K562 (cell line): ENCODE measurements around the gene PLXNB3. TPM values are rescaled to one million over a fixed set of nuclear protein-coding genes. Genes with fewer than 3 reads are reported as not detected.

Experiments
- ATAC-seq: fragments of 200-7000 bp; cut with Tn5 transposase; 3 replicates; pipeline ENCODE4 v1.9.1; 2020; ENCODE audit warnings: moderate library complexity
- BruUV-seq: library from RNA; stranded (reverse); fragments of 400-500 nt; replicated peaks from 2 replicates; lab custom pipeline; 2021; lab: Mats Ljungman, UMichigan
- CTCF ChIA-PET: fragments of 300-600 bp; formaldehyde crosslinking; extraction: SDS; loops from one replicate; lab custom pipeline; 2021; ENCODE audit warnings: low intra/inter-chr PET ratio; lab: Yijun Ruan, JAX
- POLR2A ChIA-PET: fragments of 300-600, 350-650 bp; sonication (Branson Sonifier 250); formaldehyde crosslinking; extraction: SDS; loops from one replicate; lab custom pipeline; 2021; ENCODE audit warnings: antibody characterized with exemption, inconsistent platforms; lab: Yijun Ruan, JAX
- DNase-seq, 4 experiments: peaks; one replicate each; pipeline versions ENCODE4 v3.0.0 to v3.0.0-alpha.2; 2011 to 2018; ENCODE audit warnings: low spot score in 3 of 4, mixed read lengths in 3 of 4; ENCODE audit errors: extremely low read depth in 1 of 4
- FAIRE-seq: peaks from 2 replicates; lab custom pipeline; 2011; peaks lifted over from hg19 to GRCh38; lab: Jason Lieb, UNC
- H2AFZ ChIP-seq: 2 replicates; pipeline ENCODE4 v1.6.0; 2011; ENCODE audit warnings: low read depth, low read length, control low read depth, inconsistent platforms
- H3K27ac ChIP-seq: fragments of 200-600 bp; 3 replicates; pipeline ENCODE4 v1.8.0; 2011; ENCODE audit warnings: low read depth, mild to moderate bottlenecking, control low read depth, inconsistent platforms, low read length, moderate library complexity, mixed read lengths; ENCODE audit errors: extremely low read depth
- H3K27me3 ChIP-seq, 2 experiments: fragments of 300-600 bp in 1 of 2; 2 replicates in 1 of 2; 3 replicates in 1 of 2; pipeline versions ENCODE4 v1.6.0 to v1.8.0; 2011; ENCODE audit warnings: inconsistent platforms in 2 of 2, low read length in 2 of 2, mild to moderate bottlenecking in 1 of 2, mixed read lengths in 1 of 2, moderate library complexity in 1 of 2; ENCODE audit not compliant: control insufficient read depth in 2 of 2, insufficient read depth in 2 of 2
- H3K36me3 ChIP-seq: fragments of 300-600 bp; 3 replicates; pipeline ENCODE4 v1.8.0; 2011; ENCODE audit warnings: mild to moderate bottlenecking, low read length, inconsistent platforms; ENCODE audit not compliant: control insufficient read depth, insufficient read depth
- H3K4me1 ChIP-seq, 2 experiments: fragments of 200-600 bp in 1 of 2; replicated peaks in 1 of 2; 2 replicates in 1 of 2; 3 replicates in 1 of 2; pipeline versions ENCODE4 v1.5.1 to v1.8.0; 2011; ENCODE audit warnings: inconsistent platforms in 2 of 2, low read length in 2 of 2, mild to moderate bottlenecking in 1 of 2, mixed read lengths in 1 of 2, moderate library complexity in 1 of 2; ENCODE audit not compliant: control insufficient read depth in 2 of 2, insufficient read depth in 2 of 2
- H3K4me2 ChIP-seq: 2 replicates; pipeline ENCODE4 v1.6.1; 2011; ENCODE audit warnings: low read length, control low read depth, inconsistent platforms, mixed read lengths; ENCODE audit not compliant: insufficient read depth
- H3K4me3 ChIP-seq: fragments of 200-600 bp; sonication (generic), shearing (Covaris generic); 2 replicates; pipeline ENCODE4 v1.5.1; 2016; ENCODE audit warnings: control low read depth, inconsistent platforms
- H3K79me2 ChIP-seq: fragments of 200-600 bp; 3 replicates; pipeline ENCODE4 v1.8.0; 2011; ENCODE audit warnings: low read length, inconsistent platforms; ENCODE audit not compliant: control insufficient read depth, insufficient read depth
- H3K9ac ChIP-seq, 2 experiments: 2 replicates each; pipeline versions ENCODE4 v1.6.0 to v1.6.1; 2011; ENCODE audit warnings: low read depth in 2 of 2, low read length in 2 of 2, control low read depth in 1 of 2, inconsistent platforms in 1 of 2, mild to moderate bottlenecking in 1 of 2, mixed read lengths in 1 of 2; ENCODE audit not compliant: insufficient read depth in 1 of 2
- H3K9me1 ChIP-seq: one replicate; pipeline ENCODE4 v1.6.0; 2011; ENCODE audit warnings: inconsistent platforms, mild to moderate bottlenecking, low read length, moderate library complexity; ENCODE audit not compliant: control insufficient read depth, insufficient read depth
- H3K9me3 ChIP-seq: replicated peaks from 2 replicates; pipeline ENCODE4 v1.5.1; 2011; ENCODE audit warnings: low read depth, low read length, inconsistent platforms; ENCODE audit not compliant: control insufficient read depth, insufficient read depth
- H4K20me1 ChIP-seq: replicated peaks from 2 replicates; pipeline ENCODE4 v1.6.1; 2011; ENCODE audit warnings: low read length, inconsistent platforms, mixed read lengths; ENCODE audit not compliant: control insufficient read depth, insufficient read depth
- ATF3 ChIP-seq, 2 experiments: fragments of 450-650 bp in 1 of 2; sonication (generic) in 1 of 2; formaldehyde crosslinking in 1 of 2; IDR thresholded peaks in 1 of 2; conservative IDR thresholded peaks in 1 of 2; 2 replicates each; pipeline versions ENCODE4 v1.6.1 to v1.8.1; 2016 to 2023; ENCODE audit warnings: mild to moderate bottlenecking in 2 of 2, moderate library complexity in 2 of 2, inconsistent platforms in 1 of 2, missing genetic modification reagents in 1 of 2
- BCOR ChIP-seq: fragments of 450-650 bp; IDR thresholded peaks from 2 replicates; pipeline ENCODE4 v1.6.1; 2016
- CTBP1 ChIP-seq: fragments of 450-650 bp; IDR thresholded peaks from 2 replicates; pipeline ENCODE4 v1.6.1; 2016; ENCODE audit warnings: borderline replicate concordance
- GATAD2A ChIP-seq: fragments of 450-650 bp; IDR thresholded peaks from 2 replicates; pipeline ENCODE4 v1.6.1; 2017
- JUND ChIP-seq, 2 experiments: IDR thresholded peaks; 2 replicates in 1 of 2; 3 replicates in 1 of 2; pipeline ENCODE4 v1.6.1; 2011; ENCODE audit warnings: borderline replicate concordance in 2 of 2, low read depth in 2 of 2, low read length in 2 of 2, improper control_type of control experiment in 1 of 2, missing biosample characterization in 1 of 2, missing genetic modification characterization in 1 of 2, missing genetic modification reagents in 1 of 2
- MBD2 ChIP-seq: sonication (generic); IDR thresholded peaks from 2 replicates; pipeline ENCODE4 v1.6.1; 2016; ENCODE audit warnings: low read depth, borderline replicate concordance
- MEIS2 ChIP-seq: fragments of 450-650 bp; IDR thresholded peaks from 2 replicates; pipeline ENCODE4 v1.6.1; 2014; ENCODE audit warnings: mild to moderate bottlenecking; ENCODE audit not compliant: partially characterized antibody
- PRMT5 ChIP-seq: sonication (generic); formaldehyde crosslinking; IDR thresholded peaks from 2 replicates; pipeline ENCODE4 v1.5.0; 2020; ENCODE audit warnings: missing genetic modification reagents
- RAD21 ChIP-seq, 2 experiments: fragments of 250-450 bp in 1 of 2; fragments of 450-650 bp in 1 of 2; sonication (Bioruptor Pico) in 1 of 2; formaldehyde crosslinking in 1 of 2; IDR thresholded peaks in 1 of 2; conservative IDR thresholded peaks in 1 of 2; 2 replicates each; pipeline versions ENCODE4 v1.4.0 to v1.8.0; 2020 to 2022; ENCODE audit warnings: mild to moderate bottlenecking in 2 of 2, moderate library complexity in 1 of 2
- STAT5A ChIP-seq: IDR thresholded peaks from 2 replicates; pipeline ENCODE4 v1.6.1; 2012; ENCODE audit warnings: low read length, inconsistent platforms, borderline replicate concordance
- TAF15 ChIP-seq: fragments of 200-400 bp; formaldehyde crosslinking; IDR thresholded peaks from 2 replicates; pipeline ENCODE4 v1.6.1; 2017; ENCODE audit warnings: mild to moderate bottlenecking, low read depth, low read length, moderate library complexity
- TAF7 ChIP-seq: fragments of 450-650 bp; IDR thresholded peaks from 2 replicates; pipeline ENCODE4 v1.6.1; 2016; ENCODE audit warnings: missing genetic modification characterization, missing compliant biosample characterization
- ZNF146 ChIP-seq: IDR thresholded peaks from one replicate; pipeline ENCODE4 v1.6.1; 2018; ENCODE audit warnings: missing compliant biosample characterization; ENCODE audit not compliant: unreplicated experiment
- ZNF24 ChIP-seq: fragments of 450-650 bp; IDR thresholded peaks from 2 replicates; pipeline ENCODE4 v1.6.1; 2016
- WGBS: fragments of 100-300 bp; shearing (Covaris generic); methylation state at CpG from one replicate; pipeline ENCODE4 v1.1.6; 2016; ENCODE audit warnings: low coverage, mixed read lengths; ENCODE audit not compliant: insufficient coverage; ENCODE audit errors: missing lambda C conversion rate; 5-methylcytosine and 5-hydroxymethylcytosine counted together
- in situ Hi-C: fragments of 300-500 bp; cut with MboI; formaldehyde crosslinking; loops from 4 replicates; pipeline ENCODE4 v1.15.0; 2018; ENCODE audit warnings: inconsistent platforms, mixed read lengths
- intact Hi-C: fragments of 100-400 bp; cut with micrococcal nuclease; formaldehyde crosslinking; loops from 2 replicates; pipeline ENCODE4 v1.14.2; 2022
- polyA plus RNA-seq, 8 experiments: library from polyadenylated mRNA; depleted of rRNA in 4 of 8; stranded (reverse) in 5 of 8; unstranded in 3 of 8; fragments of >200 nt; fragmentation: Nextera tagmentation in 2 of 8; fragmentation: Illumina TruSeq in 1 of 8; extraction: Ambion mirVana in 2 of 8; extraction: Trizol in 1 of 8; gene quantifications; 2 replicates each; pipeline versions ENCODE4 v1.2.1 to v1.2.3, GENCODE V29; 2011 to 2014; ENCODE audit warnings: inconsistent platforms in 1 of 8, missing spikeins in 1 of 8
- total RNA-seq, 7 experiments: library from RNA; depleted of rRNA in 6 of 7; stranded (reverse); fragments of >200 nt in 6 of 7; fragmentation: Illumina TruSeq in 2 of 7; extraction: Trizol in 2 of 7; gene quantifications; 2 replicates each; pipeline versions ENCODE4 v1.2.1 to v1.2.3, GENCODE V29; 2011 to 2021; ENCODE audit warnings: low replicate concordance in 1 of 7

The PLXNB3 gene
- total and polyA plus RNA-seq, 9 of the 15 experiments (the other 6 are each of a cell fraction or from before 2014, with no cell fraction given), result 0.22 to 2.0 (median 1.4) TPM; not detected in 2

- no peak for ATAC-seq
- CTCF ChIA-PET, result interaction anchor here (0.6 kb wide), 1 partner anchor 284 kb away, joined by 3 read pairs; no protein-coding TSS in a partner anchor
- no peak for DNase-seq
- Histone ChIP-seq H3K27me3 (no peaks in the 10 kb centered on the region), H3K4me2 (no peak overlapping the region; the same call in 1 of the 2 replicates), H3K9me3 (0 out of 2 replicates have a peak, but pooled peaks cover 2% of the 10 kb centered on the region), H3K9ac (no peak overlapping the region), H2AFZ (no peak overlapping the region), H3K36me3 (no peaks in the 10 kb centered on the region; the same call in 2 of the 3 replicates), H3K4me1 (peaks cover 8 to 35% of the 10 kb centered on the region in 2 experiments; a peak in 4 of 5 replicates), H4K20me1 (no peaks in the 10 kb centered on the region), H3K9me1 (no peaks in the 10 kb centered on the region), H3K27ac (no peak overlapping the region), H3K4me3 (no peak overlapping the region), H3K79me2 (no peaks in the 10 kb centered on the region)
- intact Hi-C loops (no loop called here), in situ Hi-C loops (no loop called here)
- peak; percentile 92 for TF ChIP-seq ZNF146 (CRISPR knock-in tag)
- TF ChIP-seq ZNF24, result peak; percentile 46; the same call in 1 of the 2 replicates
- TF ChIP-seq MEIS2, result no peak
- no peak for TF ChIP-seq GATAD2A
- 0 out of 2 replicates have a peak, but pooled peaks have one; percentile 49 for TF ChIP-seq BCOR
- TF ChIP-seq TAF7, result no peak
- WGBS, result 68% methylated on average over 2 of the region's 2 CpGs
- FAIRE-seq, result no peak
- POLR2A ChIA-PET, result no interaction called here
- no TSS peak for BruUV-seq
Measured at GRCh38 chrX:153734871-153735270, 29.2 kb upstream of the PLXNB3 start.

DNA sequence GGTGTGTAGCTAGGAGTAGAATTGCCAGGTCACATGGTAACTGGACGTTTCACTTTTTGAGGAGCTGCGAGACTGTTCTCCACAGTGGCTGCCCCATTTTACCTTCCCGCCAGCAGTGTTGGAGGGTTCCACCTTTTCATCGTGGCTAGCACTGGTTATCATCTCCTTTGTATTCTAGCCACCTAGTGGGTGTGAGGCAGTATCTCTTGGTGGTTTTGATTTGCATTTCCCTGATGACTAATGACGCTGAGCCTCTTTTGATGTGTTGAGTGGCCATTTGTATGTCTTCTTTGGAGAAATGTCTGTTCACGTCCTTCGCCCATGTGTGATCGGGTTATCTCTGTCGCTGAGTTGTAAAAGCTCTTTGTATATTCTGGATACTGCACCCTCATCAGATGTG is 28.8 kb upstream of the PLXNB3 start:
- ATAC-seq, result peak; percentile 90
- 6% methylated on average over 9 of the region's 9 CpGs for WGBS
- Histone ChIP-seq H3K9me3 (0 out of 2 replicates have a peak, but pooled peaks cover 2% of the 10 kb centered on the region), H3K27ac (no peak overlapping the region), H4K20me1 (no peaks in the 10 kb centered on the region), H3K9me1 (no peaks in the 10 kb centered on the region), H3K4me1 (peaks cover 8 to 39% of the 10 kb centered on the region in 2 experiments; a peak in 4 of 5 replicates), H3K4me3 (no peak overlapping the region), H3K27me3 (no peaks in the 10 kb centered on the region), H3K9ac (no peak overlapping the region), H3K36me3 (no peaks in the 10 kb centered on the region; the same call in 2 of the 3 replicates), H3K79me2 (no peaks in the 10 kb centered on the region), H2AFZ (no peak overlapping the region), H3K4me2 (no peak overlapping the region; the same call in 1 of the 2 replicates)
- DNase-seq, result peak in 3 of 4 experiments; percentile 28 to 65 (median 35)
- peak; percentile 96 for FAIRE-seq
- intact Hi-C loops, result no loop called here
- POLR2A ChIA-PET, result no interaction called here
- CTCF ChIA-PET, result interaction anchor here (0.6 kb wide), 1 partner anchor 284 kb away, joined by 3 read pairs; no protein-coding TSS in a partner anchor
- no TSS peak for BruUV-seq
- in situ Hi-C loops, result no loop called here
- TF ChIP-seq RAD21 (CRISPR knock-in tag; conservative IDR thresholded peaks at IDR 0.05 in 1 of 2, IDR thresholded peaks at IDR 0.05 in 1 of 2) (peak in 1 of 2 experiments; percentile 41; a peak in 2 of 4 replicates), CTBP1 (peak; percentile 24; the same call in 1 of the 2 replicates), MBD2 (no peak), STAT5A (no peak), ATF3 (IDR thresholded peaks at IDR 0.05) (peak; percentile 39), ATF3 (CRISPR knock-in tag; conservative IDR thresholded peaks at IDR 0.05) (no peak), JUND (IDR thresholded peaks at IDR 0.05; ENCODE audit: borderline replicate concordance, low read depth, low read length) (peak; percentile 63), JUND (tag; IDR thresholded peaks at IDR 0.05; ENCODE audit: borderline replicate concordance, low read depth, low read length) (no peak), TAF15 (no peak), PRMT5 (CRISPR knock-in tag) (no peak)
